HS-5 (cell line): ENCODE measurements around the gene LRBA.
A peak's percentile ranks its signal among the peaks of the same experiment; 100 is the strongest.
"Not testable (repeated sequence)": the region's sequence is repeated elsewhere in the genome, so short reads cannot be mapped to it uniquely, and the experiment has no call there.

Experiments
- DNase-seq: peaks from one replicate; pipeline ENCODE4 v3.0.0-alpha.2; 2012; ENCODE audit warnings: low read depth

The LRBA gene

GRCh38 chr4:150418757-150419410 lies 596.2 kb downstream of the LRBA start:
- no peak for DNase-seq

- DNase-seq: no peak
Observed at GRCh38 chr4:150415213-150415612, 599.9 kb downstream of the LRBA start.

- DNase-seq: no peak
Observed at GRCh38 chr4:150411520-150411919, 603.6 kb downstream of the LRBA start.

- DNase-seq: no peak
Observed at GRCh38 chr4:150402871-150403272, 612.2 kb downstream of the LRBA start.

- DNase-seq: no peak
Observed at GRCh38 chr4:150401083-150401687, 613.9 kb downstream of the LRBA start.

- no peak for DNase-seq
Observed at GRCh38 chr4:150395872-150396271, 619.2 kb downstream of the LRBA start.

- DNase-seq: no peak
Observed at GRCh38 chr4:150394046-150394445, 621.0 kb downstream of the LRBA start.

GRCh38 chr4:150391052-150391451 lies 624.0 kb downstream of the LRBA start:
- no peak for DNase-seq

GRCh38 chr4:150390531-150390910 lies 624.6 kb downstream of the LRBA start:
- no peak for DNase-seq

GRCh38 chr4:150389896-150390530 lies 625.1 kb downstream of the LRBA start:
- no peak for DNase-seq

- no peak for DNase-seq
Observed at GRCh38 chr4:150387981-150388380, 627.1 kb downstream of the LRBA start.

GRCh38 chr4:150386415-150386814 lies 628.7 kb downstream of the LRBA start:
- not testable (repeated sequence) for DNase-seq

- peak; percentile 61 for DNase-seq
Observed at GRCh38 chr4:150385606-150386005, 629.5 kb downstream of the LRBA start.

- DNase-seq: no peak
Observed at GRCh38 chr4:150384249-150384648, 630.8 kb downstream of the LRBA start.

- no peak for DNase-seq
Observed at GRCh38 chr4:150382028-150382427, 633.1 kb downstream of the LRBA start.

GRCh38 chr4:150381609-150382008 lies 633.5 kb downstream of the LRBA start:
- no peak for DNase-seq

GRCh38 chr4:150381036-150381435 lies 634.0 kb downstream of the LRBA start:
- no peak for DNase-seq

- DNase-seq: peak; percentile 44
Observed at GRCh38 chr4:150379454-150379853, 635.6 kb downstream of the LRBA start.

- no peak for DNase-seq
Observed at GRCh38 chr4:150375025-150375424, 640.1 kb downstream of the LRBA start.

- no peak for DNase-seq
Observed at GRCh38 chr4:150371869-150372268, 643.2 kb downstream of the LRBA start.

- DNase-seq: no peak
Observed at GRCh38 chr4:150369434-150370380, 645.4 kb downstream of the LRBA start.

- DNase-seq: no peak
Observed at GRCh38 chr4:150368667-150369066, 646.4 kb downstream of the LRBA start.
